IMR-90 (cell line): ENCODE measurements around the gene FUT4. TPM values are rescaled to one million over a fixed set of nuclear protein-coding genes. Genes with fewer than 3 reads are reported as not detected.
A peak's percentile ranks its signal among the peaks of the same experiment; 100 is the strongest.

Source experiments
- ATAC-seq: fragments of 200-7000 bp; cut with Tn5 transposase; 2 replicates; pipeline ENCODE4 v1.9.1; 2020; ENCODE audit warnings: low read depth, mild to moderate bottlenecking, moderate library complexity
- BruUV-seq: library from RNA; stranded (reverse); fragments of 400-500 nt; replicated peaks from 2 replicates; lab custom pipeline; 2021; lab: Mats Ljungman, UMichigan
- CTCF ChIA-PET: fragments of 300-600 bp; formaldehyde crosslinking; extraction: SDS; loops from one replicate; lab custom pipeline; 2021; ENCODE audit warnings: antibody characterized with exemption; lab: Yijun Ruan, JAX
- POLR2A ChIA-PET: fragments of 300-600 bp; sonication (Branson Sonifier 250); formaldehyde crosslinking; loops from one replicate; lab custom pipeline; 2022; ENCODE audit warnings: antibody characterized with exemption; ENCODE audit not compliant: unreplicated experiment; lab: Charles Lee
- DNase-seq: peaks from one replicate; pipeline ENCODE4 v3.0.0; 2013
- H2AFZ ChIP-seq: replicated peaks from 2 replicates; pipeline ENCODE3; 2013; ENCODE audit warnings: low read length, mild to moderate bottlenecking; ENCODE audit not compliant: poor library complexity
- H2AK5ac ChIP-seq: 2 replicates; pipeline ENCODE4 v1.6.1; 2013; ENCODE audit warnings: low read depth, low read length, inconsistent platforms
- H2AK9ac ChIP-seq: replicated peaks from 2 replicates; pipeline ENCODE3; 2013; ENCODE audit warnings: mild to moderate bottlenecking, low read depth, low read length, moderate library complexity; ENCODE audit not compliant: poor library complexity
- H2BK120ac ChIP-seq: 2 replicates; pipeline ENCODE4 v1.6.1; 2013; ENCODE audit warnings: low read depth, low read length, inconsistent platforms
- H2BK15ac ChIP-seq: 3 replicates; pipeline ENCODE4 v1.6.1; 2013; ENCODE audit warnings: low read depth, low read length, inconsistent platforms
- H2BK20ac ChIP-seq: 2 replicates; pipeline ENCODE4 v1.6.1; 2013; ENCODE audit warnings: low read depth, mild to moderate bottlenecking, inconsistent platforms, low read length, moderate library complexity
- H2BK5ac ChIP-seq: 2 replicates; pipeline ENCODE4 v1.6.1; 2013; ENCODE audit warnings: mild to moderate bottlenecking, low read depth, low read length, inconsistent platforms; ENCODE audit not compliant: poor library complexity, severe bottlenecking
- H3K14ac ChIP-seq: replicated peaks from 2 replicates; pipeline ENCODE4 v1.6.1; 2013; ENCODE audit warnings: low read depth, low read length, inconsistent platforms
- H3K18ac ChIP-seq: 2 replicates; pipeline ENCODE4 v1.6.1; 2013; ENCODE audit warnings: low read depth, low read length, control low read depth
- H3K23ac ChIP-seq: 2 replicates; pipeline ENCODE4 v1.6.1; 2013; ENCODE audit warnings: low read depth, low read length, inconsistent platforms
- H3K27ac ChIP-seq: 2 replicates; pipeline ENCODE4 v1.5.1; 2013; ENCODE audit warnings: mild to moderate bottlenecking, control low read depth, low read length; ENCODE audit not compliant: insufficient read depth
- H3K27me3 ChIP-seq: 2 replicates; pipeline ENCODE4 v1.6.1; 2013; ENCODE audit warnings: low read length; ENCODE audit not compliant: control insufficient read depth, insufficient read depth
- H3K36me3 ChIP-seq: 2 replicates; pipeline ENCODE4 v1.6.1; 2013; ENCODE audit warnings: low read length, mixed read lengths; ENCODE audit not compliant: control insufficient read depth, insufficient read depth
- H3K4ac ChIP-seq: 2 replicates; pipeline ENCODE4 v1.6.1; 2013; ENCODE audit warnings: low read depth, low read length, inconsistent platforms
- H3K4me1 ChIP-seq: 2 replicates; pipeline ENCODE4 v1.6.1; 2013; ENCODE audit warnings: low read length, mixed read lengths; ENCODE audit not compliant: control insufficient read depth, insufficient read depth
- H3K4me2 ChIP-seq: 2 replicates; pipeline ENCODE4 v1.6.1; 2013; ENCODE audit warnings: low read depth, mild to moderate bottlenecking, control low read depth, low read length, moderate library complexity
- H3K4me3 ChIP-seq: 2 replicates; pipeline ENCODE4 v1.5.1; 2013; ENCODE audit warnings: low read depth, mild to moderate bottlenecking, control low read depth, low read length, moderate library complexity; ENCODE audit not compliant: insufficient read depth
- H3K56ac ChIP-seq: 2 replicates; pipeline ENCODE4 v1.6.1; 2013; ENCODE audit warnings: low read length, inconsistent platforms; ENCODE audit not compliant: insufficient read depth; ENCODE audit errors: extremely low read depth
- H3K79me1 ChIP-seq, 2 experiments: 2 replicates each; pipeline ENCODE4 v1.6.1; 2013; ENCODE audit warnings: low read length in 2 of 2, inconsistent platforms in 1 of 2, low read depth in 1 of 2
- H3K9ac ChIP-seq: 2 replicates; pipeline ENCODE4 v1.6.1; 2013; ENCODE audit warnings: low read depth, low read length, control low read depth
- H3K9me1 ChIP-seq: 2 replicates; pipeline ENCODE4 v1.6.1; 2013; ENCODE audit warnings: low read length, inconsistent platforms; ENCODE audit not compliant: insufficient read depth
- H3K9me3 ChIP-seq: 2 replicates; pipeline ENCODE4 v1.6.1; 2013; ENCODE audit warnings: low read length; ENCODE audit not compliant: control insufficient read depth, insufficient read depth
- H4K20me1 ChIP-seq: 2 replicates; pipeline ENCODE4 v1.6.1; 2013; ENCODE audit warnings: low read length, inconsistent platforms; ENCODE audit not compliant: insufficient read depth
- H4K5ac ChIP-seq: 2 replicates; pipeline ENCODE4 v1.6.1; 2013; ENCODE audit warnings: mild to moderate bottlenecking, low read depth, low read length, control low read depth
- H4K8ac ChIP-seq, 2 experiments: 2 replicates each; pipeline ENCODE4 v1.6.1; 2013; ENCODE audit warnings: low read depth in 2 of 2, low read length in 2 of 2, control low read depth in 1 of 2, inconsistent platforms in 1 of 2
- H4K91ac ChIP-seq: 2 replicates; pipeline ENCODE4 v1.6.1; 2013; ENCODE audit warnings: low read depth, low read length, inconsistent platforms; ENCODE audit not compliant: insufficient read depth
- CHD1 ChIP-seq: IDR thresholded peaks from 2 replicates; pipeline ENCODE4 v1.6.1; 2012; ENCODE audit warnings: low read depth, low read length, improper control_type of control experiment
- RFX5 ChIP-seq: IDR thresholded peaks from 2 replicates; pipeline ENCODE4 v1.8.0; 2012; ENCODE audit warnings: low read depth, mild to moderate bottlenecking, low read length, moderate library complexity
- WGBS, 2 experiments: methylation state at CpG; one replicate each; pipeline versions ENCODE4 v1.1.5 to v1.1.7; 2013; ENCODE audit warnings: missing lambda C conversion rate in 2 of 2; ENCODE audit not compliant: insufficient read length in 1 of 2; ENCODE audit errors: extremely low coverage in 2 of 2; 5-methylcytosine and 5-hydroxymethylcytosine counted together
- dilution Hi-C: fragments of 300-500 bp; cut with HindIII; formaldehyde crosslinking; loops from one replicate; pipeline ENCODE4 v1.14.3; 2018; ENCODE audit warnings: low sequenced_read_pairs; ENCODE audit not compliant: unreplicated experiment
- in situ Hi-C: fragments of 300-500 bp; cut with MboI; formaldehyde crosslinking; loops from 3 replicates; pipeline ENCODE4 v1.14.3; 2019; ENCODE audit warnings: low sequenced_read_pairs, inconsistent platforms, mixed read lengths
- intact Hi-C: fragments of 100-400 bp; cut with micrococcal nuclease; formaldehyde crosslinking; loops from 2 replicates; pipeline ENCODE4 v1.10.0; 2022
- polyA plus RNA-seq, 3 experiments: library from polyadenylated mRNA; depleted of rRNA; stranded (reverse); fragments of >200 nt; gene quantifications; 2 replicates each; pipeline ENCODE4 v1.2.3, GENCODE V29; 2012; ENCODE audit warnings: low replicate concordance in 1 of 3
- total RNA-seq: library from RNA; depleted of rRNA; stranded (reverse); fragments of >200 nt; gene quantifications from 2 replicates; pipeline ENCODE4 v1.2.3, GENCODE V29; 2012
- TF ChIP-seq, protein P1 (sequence below): fragments of 150-350 bp; IDR thresholded peaks from 2 replicates; pipeline ENCODE4 v1.6.1; 2016; ENCODE audit warnings: low read depth, mild to moderate bottlenecking, low read length, moderate library complexity, borderline replicate concordance

Gene FUT4
- total and polyA plus RNA-seq, 2 of the 4 experiments (the other 2 are of a cell fraction): 2.2 to 2.4 TPM

GRCh38 chr11:94558932-94559331, 15.2 kb downstream of the FUT4 start:
- H2AK9ac ChIP-seq: no peak overlapping the region
- H2BK20ac ChIP-seq: 0 out of 2 replicates have a peak overlapping the region, but pooled peaks have one; percentile 44
- H3K4me1 ChIP-seq: peaks cover 10% of the 10 kb centered on the region
- no peak for DNase-seq
- H3K4me3 ChIP-seq: no peak overlapping the region
- H3K36me3 ChIP-seq: no peaks in the 10 kb centered on the region
- H2BK120ac ChIP-seq: peak overlapping the region; percentile 35
- H3K9ac ChIP-seq: no peak overlapping the region
- H2BK15ac ChIP-seq: no peak overlapping the region
- H3K56ac ChIP-seq: no peak overlapping the region
- in situ Hi-C loops (no loop called here), dilution Hi-C loops (no loop called here), intact Hi-C loops (no loop called here)
- no peaks in the 10 kb centered on the region for H3K27me3 ChIP-seq
- H3K4ac ChIP-seq: no peak overlapping the region
- WGBS, 2 experiments: no CpG with 5 or more reads among the region's 4 CpGs
- H3K18ac ChIP-seq: no peak overlapping the region
- no peak overlapping the region for H4K8ac ChIP-seq
- BruUV-seq: no TSS peak
- no peaks in the 10 kb centered on the region for H4K20me1 ChIP-seq
- no peak overlapping the region; the same call in 1 of the 2 replicates for H3K14ac ChIP-seq
- H2AK5ac ChIP-seq: 0 out of 2 replicates have a peak overlapping the region, but pooled peaks have one; percentile 29
- peaks cover 0 to 13% of the 10 kb centered on the region in 2 experiments; a peak in 1 of 4 replicates for H3K79me1 ChIP-seq
- ChIA-PET CTCF (interaction anchor here (0.6 kb wide), 1 partner anchor 47 kb away, joined by 3 read pairs; the partner anchor contains the start of gene C11orf97), POLR2A (no interaction called here)
- H2AFZ ChIP-seq: no peak overlapping the region
- no peaks in the 10 kb centered on the region for H3K9me3 ChIP-seq
- no peak overlapping the region for H3K27ac ChIP-seq
- ATAC-seq: no peak
- H4K91ac ChIP-seq: peak overlapping the region; percentile 27; the same call in 1 of the 2 replicates
- H2BK5ac ChIP-seq: no peak overlapping the region
- no peak for TF ChIP-seq CHD1
- TF ChIP-seq, protein P1, sequence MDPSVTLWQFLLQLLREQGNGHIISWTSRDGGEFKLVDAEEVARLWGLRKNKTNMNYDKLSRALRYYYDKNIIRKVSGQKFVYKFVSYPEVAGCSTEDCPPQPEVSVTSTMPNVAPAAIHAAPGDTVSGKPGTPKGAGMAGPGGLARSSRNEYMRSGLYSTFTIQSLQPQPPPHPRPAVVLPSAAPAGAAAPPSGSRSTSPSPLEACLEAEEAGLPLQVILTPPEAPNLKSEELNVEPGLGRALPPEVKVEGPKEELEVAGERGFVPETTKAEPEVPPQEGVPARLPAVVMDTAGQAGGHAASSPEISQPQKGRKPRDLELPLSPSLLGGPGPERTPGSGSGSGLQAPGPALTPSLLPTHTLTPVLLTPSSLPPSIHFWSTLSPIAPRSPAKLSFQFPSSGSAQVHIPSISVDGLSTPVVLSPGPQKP: no peak
- TF ChIP-seq RFX5: no peak
- H3K9me1 ChIP-seq: peaks cover 9% of the 10 kb centered on the region
- no peak overlapping the region for H4K5ac ChIP-seq
- H3K4me2 ChIP-seq: no peak overlapping the region
- H3K23ac ChIP-seq: no peak overlapping the region
